Chondrocyte (in vitro differentiated cells): ENCODE results near the gene CASP8. TPM values are rescaled to one million over a fixed set of nuclear protein-coding genes. Genes with fewer than 3 reads are reported as not detected.
"Not testable (repeated sequence)": the region's sequence is repeated elsewhere in the genome, so short reads cannot be mapped to it uniquely, and the experiment has no call there.

Experiments
- DNase-seq: peaks from one replicate; pipeline ENCODE4 v3.0.0; 2021; ENCODE audit warnings: mixed read lengths, low spot score
- H3K27ac Mint-ChIP-seq: one replicate; pipeline ENCODE4 v1.8.0; 2021; ENCODE audit warnings: mild to moderate bottlenecking, moderate library complexity, mixed read lengths; ENCODE audit not compliant: unreplicated experiment
- H3K27me3 Mint-ChIP-seq: 2 replicates; pipeline ENCODE4 v1.8.0; 2021; ENCODE audit warnings: low read depth, mixed read lengths
- H3K36me3 Mint-ChIP-seq: 2 replicates; pipeline ENCODE4 v1.8.0; 2021; ENCODE audit warnings: low read depth, mixed read lengths
- H3K4me1 Mint-ChIP-seq: 2 replicates; pipeline ENCODE4 v1.8.0; 2021; ENCODE audit warnings: low read depth, mild to moderate bottlenecking, mixed read lengths
- H3K4me3 Mint-ChIP-seq: one replicate; pipeline ENCODE4 v1.8.0; 2021; ENCODE audit warnings: mild to moderate bottlenecking, moderate library complexity, mixed read lengths; ENCODE audit not compliant: unreplicated experiment
- H3K9me3 Mint-ChIP-seq: 2 replicates; pipeline ENCODE4 v1.8.0; 2021; ENCODE audit warnings: low read depth, mixed read lengths
- CTCF ChIP-seq: fragments of 200-600 bp; sonication (generic); IDR thresholded peaks from 2 replicates; pipeline ENCODE4 v1.5.0; 2021; ENCODE audit warnings: antibody characterized with exemption, mild to moderate bottlenecking, moderate library complexity
- total RNA-seq: library from RNA; stranded (reverse); gene quantifications from 3 replicates; pipeline ENCODE4 v1.2.1, GENCODE V29; 2021

CASP8 gene
- total RNA-seq, 1 donor from 2014 or later: 4.0 TPM

- Mint-ChIP-seq H3K4me1 (no peaks in the 10 kb centered on the region), H3K4me3 (no peak overlapping the region), H3K36me3 (peaks cover 22% of the 10 kb centered on the region), H3K9me3 (peaks cover 3% of the 10 kb centered on the region), H3K27ac (no peak overlapping the region), H3K27me3 (no peaks in the 10 kb centered on the region)
- no peak for DNase-seq
- no peak for TF ChIP-seq CTCF
Measured at GRCh38 chr2:201285499-201285898, 25.2 kb downstream of the CASP8 start.

GRCh38 chr2:201290457-201291148 is 30.3 kb downstream of the CASP8 start:
- peaks cover 20% of the 10 kb centered on the region for H3K9me3 Mint-ChIP-seq
- peaks cover 37% of the 10 kb centered on the region for H3K36me3 Mint-ChIP-seq
- not testable (repeated sequence) for H3K4me3 Mint-ChIP-seq

GRCh38 chr2:201298462-201299052 is 38.2 kb downstream of the CASP8 start:
- H3K27me3 Mint-ChIP-seq: no peaks in the 10 kb centered on the region
- DNase-seq: no peak
- H3K27ac Mint-ChIP-seq: no peak overlapping the region
- peaks cover 24% of the 10 kb centered on the region for H3K36me3 Mint-ChIP-seq
- no peak overlapping the region for H3K4me3 Mint-ChIP-seq
- peaks cover 10% of the 10 kb centered on the region for H3K4me1 Mint-ChIP-seq
- peaks cover 10% of the 10 kb centered on the region for H3K9me3 Mint-ChIP-seq
- TF ChIP-seq CTCF: no peak

More at GRCh38 chr2:201290457-201291148, 30.3 kb downstream of the CASP8 start:
- H3K27me3 Mint-ChIP-seq, DNase-seq, H3K4me1 Mint-ChIP-seq, H3K27ac Mint-ChIP-seq: not testable (repeated sequence)

DNA sequence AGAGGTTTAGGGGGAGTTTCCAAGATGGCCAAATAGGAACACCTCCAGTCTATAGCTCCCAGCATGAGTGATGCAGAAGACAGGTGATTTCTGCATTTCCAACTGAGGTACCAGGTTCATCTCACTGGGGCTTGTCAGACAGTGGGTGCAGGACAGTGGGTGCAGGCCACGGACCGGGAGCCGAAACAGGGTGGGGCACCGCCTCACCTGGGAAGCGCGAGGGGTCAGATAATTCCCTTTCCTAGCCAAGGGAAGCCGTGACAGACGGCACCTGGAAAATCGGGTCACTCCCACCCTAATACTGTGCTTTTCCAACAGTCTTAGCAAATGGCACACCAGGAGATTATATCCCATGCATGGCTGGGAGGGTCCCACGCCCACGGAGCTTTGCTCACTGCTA is 39.6 kb downstream of the CASP8 start:
- not testable (repeated sequence) for H3K27ac Mint-ChIP-seq, DNase-seq, H3K4me3 Mint-ChIP-seq, H3K27me3 Mint-ChIP-seq
- H3K9me3 Mint-ChIP-seq: peaks cover 15% of the 10 kb centered on the region
- H3K36me3 Mint-ChIP-seq: peaks cover 26% of the 10 kb centered on the region
- H3K4me1 Mint-ChIP-seq: peaks cover 10% of the 10 kb centered on the region

DNA sequence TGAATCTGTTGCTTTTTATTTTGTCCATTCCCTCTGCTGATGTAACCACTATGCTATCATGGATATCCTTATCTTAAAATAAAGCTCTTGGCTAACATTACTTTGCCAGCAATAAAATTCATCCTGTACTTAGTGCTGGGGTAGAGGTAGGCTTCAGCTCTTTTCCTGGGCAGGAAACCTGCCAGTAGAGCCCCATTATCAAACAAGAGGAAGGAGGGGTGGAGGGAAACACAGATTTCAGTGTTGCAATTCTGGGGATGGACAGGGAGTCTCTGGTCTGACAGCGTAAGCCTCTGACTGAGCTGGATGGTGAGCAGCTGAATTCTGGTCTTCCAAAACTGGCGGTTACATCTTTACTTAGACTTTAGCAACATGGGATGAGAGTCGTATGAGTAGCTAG is 47.5 kb downstream of the CASP8 start:
- no peak for DNase-seq
- Mint-ChIP-seq H3K4me1 (no peaks in the 10 kb centered on the region), H3K27ac (no peak overlapping the region), H3K36me3 (peaks cover 22% of the 10 kb centered on the region), H3K4me3 (no peak overlapping the region), H3K27me3 (no peaks in the 10 kb centered on the region), H3K9me3 (peaks cover 21% of the 10 kb centered on the region)
- no peak for TF ChIP-seq CTCF

DNA sequence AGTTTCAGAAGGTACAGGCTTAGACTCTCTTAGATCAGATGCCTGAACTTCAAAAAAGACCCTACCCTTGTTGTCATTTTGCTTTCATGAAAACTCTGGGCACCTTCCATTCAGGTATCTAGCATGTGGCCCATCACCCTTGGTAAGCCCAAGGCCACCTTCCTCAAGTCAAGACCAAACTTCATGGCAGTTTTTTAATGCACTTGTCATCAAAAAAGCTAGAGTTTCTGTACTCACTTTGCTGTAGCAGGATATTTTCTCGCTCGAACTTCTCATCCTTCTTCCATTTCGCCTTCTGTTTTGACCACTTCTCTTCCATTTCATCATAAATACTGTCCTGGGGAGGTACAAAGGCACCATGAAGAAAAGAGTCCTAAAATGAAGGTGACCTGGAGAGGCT is 48.6 kb downstream of the CASP8 start:
- no peaks in the 10 kb centered on the region for H3K4me1 Mint-ChIP-seq
- peaks cover 19% of the 10 kb centered on the region for H3K36me3 Mint-ChIP-seq
- H3K27ac Mint-ChIP-seq: no peak overlapping the region
- no peak for DNase-seq
- peaks cover 19% of the 10 kb centered on the region for H3K9me3 Mint-ChIP-seq
- H3K4me3 Mint-ChIP-seq: no peak overlapping the region
- TF ChIP-seq CTCF: no peak
- no peaks in the 10 kb centered on the region for H3K27me3 Mint-ChIP-seq
